Activated CD8-positive, alpha-beta memory T cell treated with anti-CD3 and anti-CD28 coated beads for 1 hour (primary cell): ENCODE data around the gene ZCWPW1.
"Not testable (repeated sequence)": the region's sequence is repeated elsewhere in the genome, so short reads cannot be mapped to it uniquely, and the experiment has no call there.

Experiments used
- DNase-seq, 2 donors: peaks; one replicate each; pipeline ENCODE4 v3.0.0-alpha.2; 2020; ENCODE audit warnings: low read depth in 1 of 2; ENCODE audit errors: extremely low read depth in 1 of 2

ZCWPW1 gene

GRCh38 chr7:100356416-100357068 is 72.0 kb downstream of the ZCWPW1 start:
- no peak for DNase-seq

DNA sequence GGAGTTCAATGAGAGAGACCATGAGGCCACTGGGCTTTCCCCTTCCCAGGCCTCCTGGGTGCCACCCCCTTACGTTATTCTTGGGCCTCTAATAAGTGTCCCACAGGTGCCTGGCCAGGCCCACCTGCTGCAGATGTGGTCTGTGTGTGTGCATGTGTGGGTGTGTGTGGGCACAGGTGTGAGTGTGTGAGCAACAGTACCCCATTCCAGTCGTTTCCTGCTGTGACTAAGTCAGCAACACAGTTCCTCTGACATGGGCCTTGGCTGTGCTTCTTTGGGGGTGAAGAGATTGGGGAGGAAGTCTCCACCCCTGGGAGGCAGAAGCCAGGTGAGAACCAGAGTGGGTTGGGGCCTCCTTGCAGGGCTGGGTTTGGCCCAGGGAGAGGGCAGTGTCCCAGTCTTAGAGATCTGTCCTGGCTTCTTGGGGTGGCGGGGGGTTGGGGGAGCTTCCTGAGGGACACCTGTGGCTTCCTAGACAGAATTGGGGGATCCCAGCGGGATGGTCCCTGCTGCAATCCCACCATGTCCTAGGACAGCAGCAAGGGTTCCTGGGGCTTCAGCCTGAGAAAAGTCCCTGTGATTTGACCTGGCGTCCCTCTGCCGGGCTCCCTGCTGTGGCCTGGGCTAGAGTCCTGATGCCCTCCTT is 74.7 kb downstream of the ZCWPW1 start:
- DNase-seq, result no peak

DNA sequence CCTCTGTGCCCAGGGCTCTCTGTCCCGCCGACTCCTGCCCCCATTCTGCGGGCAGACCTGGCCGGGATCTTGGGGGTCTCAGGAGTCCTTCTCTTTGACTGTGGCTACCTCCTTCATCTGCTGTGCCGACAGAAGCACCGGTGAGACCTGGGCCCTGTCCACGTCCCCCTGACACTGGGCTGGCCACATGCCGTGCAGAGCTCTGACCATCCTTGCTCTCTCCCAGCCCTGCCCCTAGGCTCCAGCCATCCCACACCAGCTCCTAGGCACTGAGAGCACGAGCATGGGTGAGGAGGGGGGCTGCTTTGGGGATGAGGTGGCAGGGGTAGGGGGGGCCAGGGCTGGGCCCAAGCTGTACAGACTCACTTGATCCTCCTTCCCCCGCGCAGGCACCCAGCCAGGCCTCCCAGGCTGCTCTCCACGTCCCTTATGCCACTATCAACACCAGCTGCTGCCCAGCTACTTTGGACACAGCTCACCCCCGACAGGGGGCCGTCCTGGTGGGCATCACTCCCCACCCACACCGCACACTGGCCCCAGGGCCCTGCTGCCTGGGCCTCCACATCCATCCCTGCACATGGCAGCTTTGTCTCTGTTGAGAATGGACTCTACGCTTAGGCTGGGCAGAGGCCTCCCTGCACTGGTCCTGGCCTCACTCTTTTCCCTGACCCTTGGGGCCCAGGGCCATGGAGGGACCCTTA is 75.4 kb downstream of the ZCWPW1 start:
- no peak for DNase-seq

DNA sequence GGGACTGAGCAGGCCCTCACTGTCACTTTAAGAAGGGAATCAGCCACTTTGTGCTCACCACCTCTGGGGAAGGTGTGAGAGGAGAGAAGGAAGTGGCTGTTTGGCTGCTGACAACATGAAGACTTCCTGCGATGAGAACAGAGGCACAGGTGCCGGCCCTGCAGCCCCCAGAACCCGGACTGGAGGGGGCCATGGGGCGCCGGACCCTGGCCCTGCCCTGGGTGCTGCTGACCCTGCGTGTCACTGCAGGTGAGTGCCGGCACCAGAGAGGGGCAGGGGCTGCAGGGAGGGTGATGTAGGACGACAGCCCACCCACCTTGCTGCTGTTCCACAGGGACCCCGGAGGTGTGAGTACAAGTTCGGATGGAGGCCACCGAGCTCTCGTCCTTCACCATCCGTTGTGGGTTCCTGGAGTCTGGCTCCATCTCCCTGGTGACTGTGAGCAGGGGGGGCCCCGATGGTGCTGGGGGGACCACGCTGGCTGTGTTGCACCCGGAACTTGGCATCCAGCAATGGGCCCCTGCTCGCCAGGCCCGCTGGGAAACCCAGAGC is 76.2 kb downstream of the ZCWPW1 start:
- DNase-seq, result not testable (repeated sequence)

DNA sequence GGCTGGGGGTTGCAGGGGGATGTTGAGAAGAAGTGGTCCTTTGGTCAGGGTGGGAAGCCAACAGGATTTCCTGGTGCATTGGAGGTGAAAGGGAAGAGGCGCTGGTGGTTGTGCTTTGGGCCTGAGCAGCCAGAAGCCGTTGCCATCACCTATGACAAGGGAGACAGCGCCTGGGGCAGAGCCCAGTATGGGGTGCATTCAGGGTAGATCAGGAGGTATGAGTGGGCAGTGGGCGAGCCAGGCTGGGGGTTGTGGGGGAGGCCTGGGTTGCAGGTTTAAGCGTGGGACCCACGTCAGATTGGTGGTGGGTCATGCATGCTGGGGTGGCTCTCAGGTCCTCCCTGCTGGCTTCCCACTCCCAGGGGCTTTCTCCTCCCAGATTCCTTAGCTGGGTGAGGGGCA is 76.8 kb downstream of the ZCWPW1 start:
- DNase-seq, result no peak
